WTC11 (cell line): ENCODE measurements around the gene SEPTIN8. TPM values are rescaled to one million over a fixed set of nuclear protein-coding genes. Genes with fewer than 3 reads are reported as not detected.

Experiments used
- ATAC-seq: fragments of 200-7000 bp; cut with Tn5 transposase; 2 replicates; pipeline ENCODE4 v1.10.0; 2021; ENCODE audit warnings: mild to moderate bottlenecking, moderate library complexity
- CTCF ChIA-PET: fragments of 300-600 bp; sonication (Branson Sonifier 250); formaldehyde crosslinking; loops from one replicate; lab custom pipeline; 2021; ENCODE audit warnings: antibody characterized with exemption; lab: Charles Lee
- POLR2A ChIA-PET: fragments of 350-600 bp; sonication (Branson Sonifier 250); formaldehyde crosslinking; loops from one replicate; lab custom pipeline; 2021; ENCODE audit warnings: antibody characterized with exemption; lab: Charles Lee
- DNase-seq: peaks from one replicate; pipeline ENCODE4 v3.0.0; 2021; ENCODE audit warnings: low spot score
- H3K27ac Mint-ChIP-seq: 2 replicates; pipeline ENCODE4 v1.8.0; 2021; ENCODE audit warnings: mixed read lengths
- H3K27me3 Mint-ChIP-seq: 2 replicates; pipeline ENCODE4 v1.8.0; 2021; ENCODE audit warnings: low read depth, mild to moderate bottlenecking, moderate library complexity, mixed read lengths
- H3K36me3 Mint-ChIP-seq: 2 replicates; pipeline ENCODE4 v1.8.0; 2021; ENCODE audit warnings: mixed read lengths
- H3K4me1 Mint-ChIP-seq: 2 replicates; pipeline ENCODE4 v1.8.0; 2022; ENCODE audit warnings: mixed read lengths
- H3K4me3 Mint-ChIP-seq: 2 replicates; pipeline ENCODE4 v1.8.0; 2021; ENCODE audit warnings: mild to moderate bottlenecking, moderate library complexity, mixed read lengths
- H3K9me3 Mint-ChIP-seq: 2 replicates; pipeline ENCODE4 v1.8.0; 2021; ENCODE audit warnings: mixed read lengths
- ATF3 ChIP-seq: sonication (generic); formaldehyde crosslinking; conservative IDR thresholded peaks from 2 replicates; pipeline ENCODE4 v1.8.1; 2022; ENCODE audit warnings: mild to moderate bottlenecking, missing genetic modification reagents
- CBFB ChIP-seq: sonication (generic); formaldehyde crosslinking; IDR thresholded peaks from 2 replicates; pipeline ENCODE4 v1.8.1; 2022; ENCODE audit warnings: mild to moderate bottlenecking, low read depth, missing genetic modification reagents
- CREB1 ChIP-seq: sonication (generic); formaldehyde crosslinking; IDR thresholded peaks from 2 replicates; pipeline ENCODE4 v1.8.0; 2023; ENCODE audit warnings: mild to moderate bottlenecking, missing genetic modification reagents
- HMGXB4 ChIP-seq: sonication (generic); formaldehyde crosslinking; IDR thresholded peaks from 2 replicates; pipeline ENCODE4 v1.8.1; 2023; ENCODE audit warnings: mild to moderate bottlenecking, moderate library complexity, missing genetic modification reagents
- IRF1 ChIP-seq: sonication (generic); formaldehyde crosslinking; IDR thresholded peaks from 2 replicates; pipeline ENCODE4 v1.8.0; 2023; ENCODE audit warnings: missing genetic modification reagents
- JUN ChIP-seq: sonication (generic); formaldehyde crosslinking; IDR thresholded peaks from 2 replicates; pipeline ENCODE4 v1.8.0; 2023; ENCODE audit warnings: mild to moderate bottlenecking, missing genetic modification reagents
- KAT7 ChIP-seq: sonication (generic); formaldehyde crosslinking; IDR thresholded peaks from 2 replicates; pipeline ENCODE4 v1.8.1; 2023; ENCODE audit warnings: missing genetic modification reagents, mild to moderate bottlenecking, borderline replicate concordance
- MLX ChIP-seq: sonication (generic); formaldehyde crosslinking; IDR thresholded peaks from 2 replicates; pipeline ENCODE4 v1.8.1; 2023; ENCODE audit warnings: mild to moderate bottlenecking, missing genetic modification reagents, moderate library complexity
- NFE2L1 ChIP-seq: sonication (generic); formaldehyde crosslinking; IDR thresholded peaks from 2 replicates; pipeline ENCODE4 v1.8.1; 2023; ENCODE audit warnings: missing genetic modification reagents
- PREB ChIP-seq: sonication (generic); formaldehyde crosslinking; IDR thresholded peaks from 2 replicates; pipeline ENCODE4 v1.8.1; 2022; ENCODE audit warnings: mild to moderate bottlenecking, missing genetic modification reagents, moderate library complexity, borderline replicate concordance
- RORB ChIP-seq: fragments of 250-450 bp; sonication (Bioruptor Pico); IDR thresholded peaks from 2 replicates; pipeline ENCODE4 v1.9.0; 2021; ENCODE audit warnings: mild to moderate bottlenecking
- SMAD3 ChIP-seq: sonication (generic); formaldehyde crosslinking; IDR thresholded peaks from 2 replicates; pipeline ENCODE4 v1.8.0; 2022; ENCODE audit warnings: missing genetic modification reagents, mild to moderate bottlenecking, borderline replicate concordance
- TEAD1 ChIP-seq: sonication (generic); formaldehyde crosslinking; IDR thresholded peaks from 2 replicates; pipeline ENCODE4 v1.8.0; 2022; ENCODE audit warnings: mild to moderate bottlenecking, missing genetic modification reagents
- ZNF317 ChIP-seq: sonication (generic); formaldehyde crosslinking; IDR thresholded peaks from 2 replicates; pipeline ENCODE4 v1.8.1; 2023; ENCODE audit warnings: low read depth, mild to moderate bottlenecking, moderate library complexity, missing genetic modification reagents, borderline replicate concordance
- ZNF396 ChIP-seq: fragments of 250-450 bp; sonication (Bioruptor Pico); IDR thresholded peaks from 2 replicates; pipeline ENCODE4 v1.8.0; 2021; ENCODE audit warnings: mild to moderate bottlenecking, moderate library complexity, borderline replicate concordance
- ZNF416 ChIP-seq: fragments of 250-450 bp; sonication (Bioruptor Pico); IDR thresholded peaks from 2 replicates; pipeline ENCODE4 v1.9.0; 2021; ENCODE audit warnings: mild to moderate bottlenecking, inconsistent platforms
- ZSCAN18 ChIP-seq: fragments of 250-450 bp; sonication (Bioruptor Pico); IDR thresholded peaks from 2 replicates; pipeline ENCODE4 v2.1.2; 2022; ENCODE audit warnings: mild to moderate bottlenecking, moderate library complexity
- total RNA-seq: library from RNA; stranded (reverse); gene quantifications from 3 replicates; pipeline ENCODE4 v1.2.3, GENCODE V29; 2021
- TF ChIP-seq, protein P1 (sequence below): fragments of 250-450 bp; sonication (Bioruptor Pico); IDR thresholded peaks from 2 replicates; pipeline ENCODE4 v1.8.0; 2021; ENCODE audit warnings: mild to moderate bottlenecking
- TF ChIP-seq, protein P2 (sequence below): fragments of 250-450 bp; sonication (Bioruptor Pico); IDR thresholded peaks from 2 replicates; pipeline ENCODE4 v1.9.0; 2021; ENCODE audit warnings: mild to moderate bottlenecking

SEPTIN8 gene
- total RNA-seq, 1 experiment from 2014 or later, result 35.8 TPM

GRCh38 chr5:132810605-132811004, 33.6 kb upstream of the SEPTIN8 start:
- H3K27me3 Mint-ChIP-seq, result peaks cover 53% of the 10 kb centered on the region
- no peak overlapping the region for H3K4me3 Mint-ChIP-seq
- TF ChIP-seq ZNF416 (no peak), RORB (CRISPR knock-in tag) (no peak), IRF1 (CRISPR knock-in tag) (no peak), NFE2L1 (no peak), ATF3 (no peak), TEAD1 (CRISPR knock-in tag) (no peak), KAT7 (CRISPR knock-in tag) (no peak), SMAD3 (CRISPR knock-in tag) (no peak), JUN (CRISPR knock-in tag) (no peak), ZNF317 (no peak), MLX (no peak), CBFB (CRISPR knock-in tag) (no peak), HMGXB4 (CRISPR knock-in tag) (no peak), ZNF396 (CRISPR knock-in tag) (no peak), PREB (no peak)
- TF ChIP-seq, protein P1, sequence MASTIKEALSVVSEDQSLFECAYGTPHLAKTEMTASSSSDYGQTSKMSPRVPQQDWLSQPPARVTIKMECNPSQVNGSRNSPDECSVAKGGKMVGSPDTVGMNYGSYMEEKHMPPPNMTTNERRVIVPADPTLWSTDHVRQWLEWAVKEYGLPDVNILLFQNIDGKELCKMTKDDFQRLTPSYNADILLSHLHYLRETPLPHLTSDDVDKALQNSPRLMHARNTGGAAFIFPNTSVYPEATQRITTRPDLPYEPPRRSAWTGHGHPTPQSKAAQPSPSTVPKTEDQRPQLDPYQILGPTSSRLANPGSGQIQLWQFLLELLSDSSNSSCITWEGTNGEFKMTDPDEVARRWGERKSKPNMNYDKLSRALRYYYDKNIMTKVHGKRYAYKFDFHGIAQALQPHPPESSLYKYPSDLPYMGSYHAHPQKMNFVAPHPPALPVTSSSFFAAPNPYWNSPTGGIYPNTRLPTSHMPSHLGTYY (CRISPR knock-in tag), result no peak
- TF ChIP-seq, protein P2, sequence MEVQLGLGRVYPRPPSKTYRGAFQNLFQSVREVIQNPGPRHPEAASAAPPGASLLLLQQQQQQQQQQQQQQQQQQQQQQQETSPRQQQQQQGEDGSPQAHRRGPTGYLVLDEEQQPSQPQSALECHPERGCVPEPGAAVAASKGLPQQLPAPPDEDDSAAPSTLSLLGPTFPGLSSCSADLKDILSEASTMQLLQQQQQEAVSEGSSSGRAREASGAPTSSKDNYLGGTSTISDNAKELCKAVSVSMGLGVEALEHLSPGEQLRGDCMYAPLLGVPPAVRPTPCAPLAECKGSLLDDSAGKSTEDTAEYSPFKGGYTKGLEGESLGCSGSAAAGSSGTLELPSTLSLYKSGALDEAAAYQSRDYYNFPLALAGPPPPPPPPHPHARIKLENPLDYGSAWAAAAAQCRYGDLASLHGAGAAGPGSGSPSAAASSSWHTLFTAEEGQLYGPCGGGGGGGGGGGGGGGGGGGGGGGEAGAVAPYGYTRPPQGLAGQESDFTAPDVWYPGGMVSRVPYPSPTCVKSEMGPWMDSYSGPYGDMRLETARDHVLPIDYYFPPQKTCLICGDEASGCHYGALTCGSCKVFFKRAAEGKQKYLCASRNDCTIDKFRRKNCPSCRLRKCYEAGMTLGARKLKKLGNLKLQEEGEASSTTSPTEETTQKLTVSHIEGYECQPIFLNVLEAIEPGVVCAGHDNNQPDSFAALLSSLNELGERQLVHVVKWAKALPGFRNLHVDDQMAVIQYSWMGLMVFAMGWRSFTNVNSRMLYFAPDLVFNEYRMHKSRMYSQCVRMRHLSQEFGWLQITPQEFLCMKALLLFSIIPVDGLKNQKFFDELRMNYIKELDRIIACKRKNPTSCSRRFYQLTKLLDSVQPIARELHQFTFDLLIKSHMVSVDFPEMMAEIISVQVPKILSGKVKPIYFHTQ, result no peak
- H3K36me3 Mint-ChIP-seq, result no peaks in the 10 kb centered on the region
- ChIA-PET POLR2A (no interaction called here), CTCF (interaction anchor here (1.6 to 2.3 kb wide), 2 partner anchors 10 to 16 kb away, joined by 3 to 9 read pairs; no protein-coding TSS in a partner anchor)
- DNase-seq, result no peak
- H3K27ac Mint-ChIP-seq, result no peak overlapping the region
- ATAC-seq, result no peak
- H3K9me3 Mint-ChIP-seq, result no peaks in the 10 kb centered on the region
- H3K4me1 Mint-ChIP-seq, result peaks cover 23% of the 10 kb centered on the region

- Mint-ChIP-seq H3K4me1 (peaks cover 23% of the 10 kb centered on the region), H3K27ac (no peak overlapping the region), H3K27me3 (peaks cover 49% of the 10 kb centered on the region), H3K4me3 (no peak overlapping the region), H3K36me3 (no peaks in the 10 kb centered on the region), H3K9me3 (no peaks in the 10 kb centered on the region)
- CTCF ChIA-PET, result interaction anchor here (2.1 to 5.4 kb wide), 4 partner anchors 10 to 55 kb away, joined by 18 to 101 read pairs (median 41); no protein-coding TSS in a partner anchor
- TF ChIP-seq TEAD1 (CRISPR knock-in tag) (no peak), CREB1 (no peak), ZSCAN18 (no peak)
- DNase-seq (no peak), ATAC-seq (no peak)
- POLR2A ChIA-PET, result interaction anchor here (0.9 kb wide), 1 partner anchor 37 kb away, joined by 3 read pairs; no protein-coding TSS in a partner anchor
These were observed 31.8 kb upstream of the SEPTIN8 start for GRCh38 chr5:132808866-132809265.
